ENCODE measurements around the gene ATP6V0D1.

Gene ATP6V0D1

DNA sequence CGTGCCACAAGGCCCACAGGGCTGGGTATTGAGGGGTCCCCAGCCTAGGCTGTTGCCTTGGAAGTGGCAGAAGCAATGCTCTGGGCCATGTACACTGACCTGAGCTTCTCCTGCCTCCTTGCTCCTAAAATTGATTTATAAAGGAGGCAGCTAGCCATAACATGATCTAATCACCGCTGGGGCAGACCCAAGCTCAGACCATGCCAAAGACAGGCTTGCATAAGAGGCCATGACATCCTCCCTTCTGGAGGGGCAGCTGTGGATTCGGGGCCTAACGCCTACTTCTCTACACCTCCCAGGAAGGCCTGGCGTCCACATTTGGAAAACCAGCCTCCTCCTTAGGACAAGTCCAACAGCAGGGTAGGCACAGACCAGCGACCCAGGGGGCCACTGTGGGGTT is 37.7 kb downstream of the ATP6V0D1 start:
- DNase-seq: no peak

DNA sequence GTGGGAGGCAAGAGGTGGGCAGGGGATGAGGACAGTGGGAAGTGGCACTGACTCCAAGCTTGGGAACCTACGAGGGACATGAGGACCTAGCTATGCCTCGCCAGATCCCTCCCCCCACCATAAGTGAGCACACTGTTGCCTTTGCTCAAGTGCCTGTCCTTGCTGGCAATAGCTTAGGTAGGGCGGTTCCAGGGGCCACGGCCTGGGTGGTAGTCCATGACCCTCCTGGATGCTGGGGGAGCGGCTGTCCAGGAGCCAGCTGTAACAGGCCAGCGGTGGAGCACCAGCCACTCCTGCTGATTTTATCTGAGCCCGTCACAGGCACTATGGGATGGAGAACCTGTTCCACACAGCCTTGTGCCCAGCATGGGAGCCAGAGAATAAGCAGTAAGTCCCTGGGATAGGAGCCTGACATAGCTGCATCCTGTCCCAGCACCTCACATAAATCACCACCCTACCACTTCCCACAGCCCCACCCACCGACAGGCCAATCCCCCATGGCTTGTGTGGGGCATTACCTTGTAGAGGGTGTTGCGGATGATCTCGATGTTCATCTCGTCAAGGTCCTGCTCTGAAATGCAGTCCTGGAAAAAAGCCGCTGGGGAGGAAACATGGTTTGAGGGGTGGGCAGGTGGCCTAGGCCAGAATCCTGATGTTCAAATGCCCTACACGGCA is 38.2 kb downstream of the ATP6V0D1 start:
- DNase-seq: no peak

DNA sequence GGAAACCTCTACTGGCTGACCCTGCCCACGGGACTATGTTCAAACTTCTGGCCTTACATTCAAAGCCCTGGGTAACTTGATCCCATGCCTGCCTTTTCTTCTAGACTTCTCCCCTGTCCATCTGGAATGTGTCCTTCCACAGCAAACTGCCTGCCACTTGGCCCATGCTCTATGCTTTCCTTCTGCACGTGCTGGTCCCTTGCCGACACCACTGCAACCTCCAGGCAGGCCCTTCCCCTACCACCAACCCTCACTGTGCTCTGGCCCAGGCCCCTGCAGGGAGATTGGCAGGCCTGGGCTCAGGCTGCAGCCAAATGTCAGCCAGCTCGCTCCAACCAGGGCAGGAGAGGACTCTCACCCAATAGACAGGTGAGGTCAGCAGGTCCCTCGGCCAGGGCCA is 39.0 kb downstream of the ATP6V0D1 start:
- no peak for DNase-seq

DNA sequence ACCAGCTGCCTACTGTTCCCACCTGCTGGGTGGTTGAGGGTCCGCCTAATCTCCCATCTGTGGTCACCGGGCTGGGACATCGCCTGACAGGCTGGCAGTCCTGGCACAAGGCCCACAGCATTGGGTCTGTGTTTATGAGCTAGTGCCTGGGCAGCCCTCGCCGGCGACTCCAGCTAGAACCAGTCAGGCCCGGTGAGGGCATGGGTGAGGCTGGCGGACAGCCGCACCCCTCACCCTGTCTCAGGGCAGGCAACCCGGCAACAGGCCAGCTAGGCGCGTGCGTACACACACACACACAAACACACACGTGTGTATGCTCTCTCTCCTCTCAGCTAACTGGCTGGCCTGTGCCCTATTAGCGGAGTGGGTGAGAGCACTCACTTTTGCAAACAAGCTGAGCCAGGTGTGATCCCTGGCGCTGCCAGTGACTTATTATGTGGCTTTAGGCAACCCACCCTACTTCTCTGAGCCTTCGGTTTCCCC is 39.6 kb downstream of the ATP6V0D1 start:
- no peak for DNase-seq

DNA sequence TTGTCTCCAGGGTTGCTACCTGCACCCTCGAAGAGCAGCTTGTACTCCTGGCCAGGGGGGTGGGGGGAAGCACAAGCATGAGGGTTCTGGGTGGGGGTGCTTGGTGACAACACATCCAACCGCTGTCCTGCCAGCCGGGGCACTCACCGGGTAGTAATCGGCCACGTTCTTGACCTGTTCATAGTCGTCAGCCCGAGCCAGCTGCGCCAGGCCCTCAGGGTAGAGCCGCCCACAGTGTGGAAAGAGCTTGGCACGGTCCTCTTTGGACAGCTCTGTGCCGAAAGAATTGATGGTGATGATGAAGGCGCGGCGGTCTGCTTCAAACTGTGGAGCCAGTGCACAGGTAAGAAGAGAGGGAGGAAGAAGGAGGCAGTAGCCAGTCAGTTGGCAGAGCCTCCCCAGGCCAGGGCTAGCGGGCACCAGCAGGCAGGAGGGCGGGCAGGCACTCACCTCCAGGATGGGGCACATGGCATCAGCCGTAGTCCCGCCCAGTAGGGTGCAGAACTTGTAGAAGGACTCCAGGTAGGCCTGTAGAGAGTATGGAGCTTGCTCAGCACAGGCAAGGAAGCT is 42.0 kb downstream of the ATP6V0D1 start:
- no peak for DNase-seq

DNA sequence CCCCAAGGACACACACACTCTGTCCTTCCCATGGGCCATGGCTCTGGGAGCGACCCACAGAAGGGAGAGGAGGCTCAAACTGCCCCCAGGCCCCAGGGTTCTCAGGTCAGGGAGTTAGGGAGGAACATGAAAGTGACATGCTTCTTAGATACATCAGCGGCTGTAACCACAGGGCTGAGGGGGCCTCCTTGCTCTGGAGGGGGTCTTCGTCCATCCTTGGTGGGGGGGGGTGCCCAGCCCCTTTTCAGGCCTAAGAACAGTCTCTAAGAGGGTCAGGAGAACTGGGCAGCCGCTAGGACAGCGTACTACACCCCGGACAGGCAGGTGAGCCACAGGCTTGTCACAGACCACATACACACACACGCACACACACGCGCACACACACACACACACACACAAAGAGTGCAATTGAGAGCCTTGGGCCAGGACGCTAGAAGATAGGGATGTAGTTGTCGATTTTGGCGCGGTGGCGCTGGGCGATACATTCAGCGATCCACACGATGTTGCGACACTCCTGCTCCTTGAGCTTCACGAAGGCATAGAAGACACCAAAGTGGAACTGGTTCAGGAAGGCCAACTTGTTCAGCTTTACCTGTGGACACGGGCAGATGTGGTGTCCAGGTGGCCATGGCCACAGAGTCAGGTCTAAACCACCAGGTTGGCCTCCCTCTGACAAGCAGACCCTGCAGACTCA is 42.7 kb downstream of the ATP6V0D1 start:
- no peak for DNase-seq

DNA sequence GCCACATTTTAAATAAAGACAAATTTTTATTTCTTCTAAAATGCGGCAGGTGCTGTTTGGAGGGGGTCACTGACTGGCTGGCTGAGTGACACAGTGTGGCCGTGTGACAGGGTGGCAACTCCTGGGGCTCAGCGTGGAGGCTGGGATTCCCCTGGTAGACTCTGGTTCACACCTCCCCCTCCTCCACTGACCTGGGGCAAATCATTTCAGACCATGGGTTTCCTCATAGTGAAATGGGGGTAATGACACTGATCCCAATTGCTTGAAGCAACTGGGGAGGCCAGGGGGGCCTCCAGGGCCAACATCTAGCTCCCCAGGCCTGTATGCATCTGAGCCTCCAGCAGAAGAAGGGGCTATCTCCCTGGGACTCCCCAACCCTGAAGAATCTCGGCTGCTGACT is 43.4 kb downstream of the ATP6V0D1 start:
- DNase-seq: no peak

DNA sequence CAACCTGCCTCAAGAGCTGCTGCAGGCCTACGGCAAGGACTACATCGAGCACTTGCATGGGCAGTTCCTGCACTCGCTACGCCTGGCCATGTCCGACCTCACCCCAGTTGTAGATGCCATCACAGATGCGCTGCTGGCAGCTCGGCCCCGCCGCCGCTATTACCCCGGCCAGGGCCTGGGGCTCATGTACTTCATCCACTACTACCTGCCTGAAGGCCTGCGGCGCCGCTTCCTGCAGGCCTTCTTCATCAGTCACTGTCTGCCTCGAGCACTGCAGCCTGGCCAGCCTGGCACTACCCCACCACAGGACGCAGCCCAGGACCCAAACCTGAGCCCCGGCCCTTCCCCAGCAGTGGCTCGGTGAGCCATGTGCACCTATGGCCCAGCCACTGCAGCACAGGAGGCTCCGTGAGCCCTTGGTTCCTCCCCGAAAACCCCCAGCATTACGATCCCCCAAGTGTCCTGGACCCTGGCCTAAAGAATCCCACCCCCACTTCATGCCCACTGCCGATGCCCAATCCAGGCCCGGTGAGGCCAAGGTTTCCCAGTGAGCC is 44.2 kb downstream of the ATP6V0D1 start:
- no peak for DNase-seq

- DNase-seq: no peak
These were observed 45.2 kb downstream of the ATP6V0D1 start for GRCh38 chr16:67435758-67436164.

DNA sequence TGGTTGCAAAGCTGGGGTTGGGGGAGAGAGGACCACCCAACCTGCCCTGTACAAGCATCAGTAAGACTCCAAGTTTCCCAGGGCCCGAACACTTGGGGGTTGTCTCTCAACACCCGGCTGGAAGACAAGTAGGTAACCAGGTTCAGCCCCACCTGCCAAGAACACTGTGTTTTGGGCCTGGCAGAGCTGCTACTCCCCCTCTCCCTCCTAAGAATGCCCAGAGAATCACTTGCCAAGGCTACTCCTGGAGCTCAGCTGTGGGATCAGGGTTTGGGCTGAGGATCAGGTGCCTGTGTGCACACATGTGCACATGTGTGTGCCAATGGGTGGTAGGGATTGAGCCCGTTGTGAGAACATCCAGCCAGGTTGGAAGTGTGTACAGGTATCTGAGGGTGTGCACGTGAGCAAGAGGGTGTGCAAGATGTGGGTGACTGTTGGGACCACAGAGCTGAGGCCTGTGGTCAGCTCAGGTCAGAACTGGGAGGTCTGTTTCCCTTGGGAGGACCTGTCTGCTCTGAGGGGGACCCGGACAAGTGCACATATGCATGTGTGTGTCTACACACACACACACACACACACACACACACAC is 47.7 kb downstream of the ATP6V0D1 start:
- DNase-seq: no peak

DNA sequence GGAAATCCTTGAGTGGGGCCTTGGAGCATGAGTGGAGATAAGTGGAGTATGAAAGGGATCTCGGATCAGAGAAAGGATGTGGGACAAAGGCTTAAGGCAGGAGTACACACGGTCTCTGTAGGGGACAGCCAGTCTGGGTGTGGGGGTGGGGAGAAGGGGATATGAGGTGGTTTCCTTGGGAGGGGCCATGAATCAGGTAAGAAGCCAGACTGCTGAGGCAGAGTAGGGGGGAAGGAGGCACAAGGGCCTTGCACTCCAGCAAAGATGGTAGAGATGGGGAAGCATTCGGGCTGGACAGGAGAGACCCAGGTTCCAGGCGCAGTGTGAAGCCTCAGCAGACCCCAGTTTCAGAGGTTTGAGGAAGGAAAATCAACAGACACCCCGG is 48.5 kb downstream of the ATP6V0D1 start:
- no peak for DNase-seq

DNA sequence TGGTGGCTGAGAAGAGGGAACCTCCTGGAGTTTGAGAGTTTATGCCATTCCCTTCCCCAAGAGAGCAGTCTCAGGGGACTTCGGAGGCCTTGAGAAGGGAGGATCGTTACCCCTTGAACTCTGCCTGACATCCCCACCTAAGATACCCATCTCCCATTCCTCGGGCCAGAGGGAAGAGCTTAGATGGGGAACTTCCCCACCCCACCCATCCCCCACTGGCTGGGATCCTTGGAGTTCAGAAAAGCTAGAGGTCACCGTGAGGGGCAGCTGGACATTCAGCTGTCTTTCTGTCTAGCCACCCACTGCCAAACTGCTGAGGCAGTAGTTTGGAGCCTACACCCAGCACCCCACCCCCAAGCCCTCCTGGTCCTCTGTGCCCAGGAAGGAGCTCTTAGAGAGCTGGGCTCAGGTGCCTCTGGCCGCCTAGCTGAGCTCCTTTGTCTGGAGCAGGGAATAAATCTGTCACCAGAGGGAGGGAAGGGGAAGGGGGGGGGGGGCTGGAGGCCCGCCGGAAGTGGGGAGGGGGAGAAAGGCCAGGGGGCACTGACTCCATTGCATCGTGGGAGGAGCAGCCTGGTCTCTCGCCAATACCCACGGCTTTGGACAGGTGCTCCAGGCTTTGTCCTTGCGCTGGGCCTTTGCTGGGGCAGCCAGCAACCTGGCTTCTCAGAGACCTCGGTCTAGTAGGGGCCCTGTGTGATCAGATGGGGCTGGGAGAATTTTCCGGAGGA is 49.0 kb downstream of the ATP6V0D1 start:
- no peak for DNase-seq

- DNase-seq: peak; percentile 85
These were observed 49.8 kb downstream of the ATP6V0D1 start, which contains the start of gene HSD11B2 for GRCh38 chr16:67430977-67431774. TSS of gene HSD11B2 (plus strand) at chr16:67431121. CDS start at chr16:67431249, 128 bp downstream.

- no peak for DNase-seq
These were observed 50.4 kb downstream of the ATP6V0D1 start for GRCh38 chr16:67430504-67430976.

- DNase-seq: no peak
These were observed 51.0 kb downstream of the ATP6V0D1 start for GRCh38 chr16:67429799-67430503.

GRCh38 chr16:67429053-67429798 is 51.7 kb downstream of the ATP6V0D1 start:
- DNase-seq: no peak

GRCh38 chr16:67428146-67428731 is 52.7 kb downstream of the ATP6V0D1 start:
- peak; percentile 92 for DNase-seq

DNA sequence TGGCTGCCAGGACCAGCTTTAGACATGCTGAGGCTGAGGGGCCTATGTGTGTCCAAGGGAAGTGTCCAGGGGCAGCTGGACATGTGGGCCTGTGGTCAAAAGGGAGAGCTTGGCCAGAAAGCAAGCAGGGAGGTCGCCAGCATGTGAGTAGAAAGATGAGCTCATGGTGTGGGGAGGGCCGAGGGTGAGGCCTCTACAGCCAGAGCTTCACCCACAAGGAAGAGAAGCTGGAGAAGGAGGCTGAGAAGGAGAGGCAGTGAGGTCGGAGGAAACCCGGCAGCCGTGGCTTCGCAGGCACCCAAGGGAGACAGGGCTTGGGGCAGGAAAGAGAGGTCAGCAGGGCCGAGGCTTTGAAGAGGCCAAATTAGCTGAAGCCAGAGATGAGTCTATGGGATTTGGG is 54.0 kb downstream of the ATP6V0D1 start:
- DNase-seq: no peak

DNA sequence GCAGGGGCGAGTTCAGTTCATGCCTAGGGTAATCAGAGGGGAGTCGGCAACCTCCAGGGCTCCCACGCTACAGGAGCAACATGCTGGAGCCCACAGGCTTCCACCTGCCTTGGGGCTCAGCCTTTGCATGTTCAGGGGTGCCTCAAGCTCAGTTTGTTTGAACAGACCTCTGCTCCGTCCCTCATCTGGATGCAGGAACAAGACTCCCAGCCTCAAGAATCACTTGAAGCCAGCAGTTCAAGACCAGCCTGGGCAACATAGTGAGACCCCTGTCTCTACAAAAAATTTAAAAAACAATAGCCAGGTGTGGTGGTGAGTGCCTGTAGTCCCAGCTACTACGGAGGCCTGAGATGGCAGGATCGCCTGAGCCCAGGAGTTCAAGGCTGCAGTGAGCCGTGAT is 54.9 kb downstream of the ATP6V0D1 start:
- DNase-seq: no peak

DNA sequence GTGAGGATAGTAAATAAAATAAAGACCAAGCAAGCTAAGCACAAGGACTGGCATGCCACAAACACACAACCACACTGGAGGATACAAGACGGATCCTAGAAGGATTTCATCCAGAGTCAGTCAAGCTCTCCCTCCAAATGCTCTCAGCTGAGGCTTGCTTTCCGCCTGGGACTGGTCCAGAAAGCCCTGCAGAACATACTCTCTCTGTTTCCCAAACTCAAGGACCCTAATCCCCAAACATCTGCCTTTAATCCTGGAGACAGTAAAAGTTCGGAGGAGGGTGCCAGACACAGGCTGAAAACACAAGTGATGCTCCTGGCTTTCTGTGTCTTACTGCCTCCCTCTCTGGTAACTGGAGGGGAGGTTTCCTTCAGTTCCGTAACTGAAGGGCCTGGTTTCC is 55.4 kb downstream of the ATP6V0D1 start:
- DNase-seq: no peak
